Esophagus muscularis mucosa (tissue), 4 donors: ENCODE measurements around the gene GMPR2. TPM values are rescaled to one million over a fixed set of nuclear protein-coding genes. Genes with fewer than 3 reads are reported as not detected.
"Not testable (repeated sequence)": the region's sequence is repeated elsewhere in the genome, so short reads cannot be mapped to it uniquely, and the experiment has no call there.

Experiments used
- DNase-seq: peaks from one replicate; pipeline ENCODE4 v3.0.0-alpha.2; 2017; ENCODE audit errors: extremely low spot score
- H3K27ac ChIP-seq, 4 donors: fragments of 200-600 bp; sonication (generic); replicated peaks in 1 of 4; 1 replicate in 3 of 4; 2 replicates in 1 of 4; pipeline ENCODE4 v1.5.1; 2016 to 2019; ENCODE audit warnings: mild to moderate bottlenecking in 1 of 4
- H3K27me3 ChIP-seq, 4 donors: fragments of 200-600 bp; sonication (generic); one replicate each; pipeline versions ENCODE4 v1.5.1 to v1.6.0; 2016 to 2019
- H3K36me3 ChIP-seq, 4 donors: fragments of 200-600 bp; sonication (generic); one replicate each; pipeline ENCODE4 v1.5.1; 2016 to 2019
- H3K4me1 ChIP-seq, 4 donors: fragments of 200-600 bp; sonication (generic); one replicate each; pipeline ENCODE4 v1.5.1; 2016 to 2019
- H3K4me3 ChIP-seq, 4 donors: fragments of 200-600 bp; sonication (generic); 1 replicate in 2 of 4; 2 replicates in 2 of 4; pipeline ENCODE4 v1.5.1; 2016 to 2019; ENCODE audit warnings: mild to moderate bottlenecking in 4 of 4, moderate library complexity in 1 of 4
- H3K9me3 ChIP-seq, 4 donors: fragments of 200-600 bp; sonication (generic); 1 replicate in 3 of 4; 2 replicates in 1 of 4; pipeline ENCODE4 v1.5.1; 2016 to 2019
- EP300 ChIP-seq: sonication (generic); formaldehyde crosslinking; IDR thresholded peaks from one replicate; pipeline ENCODE4 v1.6.1; 2017; ENCODE audit warnings: antibody characterized with exemption
- POLR2A ChIP-seq: fragments of 450-650 bp; IDR thresholded peaks from one replicate; pipeline ENCODE4 v1.6.1; 2017; ENCODE audit warnings: antibody characterized with exemption, moderate library complexity, mild to moderate bottlenecking, low read depth
- POLR2AphosphoS5 ChIP-seq, 2 donors: sonication (generic); formaldehyde crosslinking; IDR thresholded peaks; one replicate each; pipeline ENCODE4 v1.6.1; 2017; ENCODE audit warnings: antibody characterized with exemption in 2 of 2
- WGBS: methylation state at CpG from one replicate; pipeline ENCODE4 v1.1.5; 2018; 5-methylcytosine and 5-hydroxymethylcytosine counted together
- intact Hi-C: fragments of 100-400 bp; cut with DNase I; formaldehyde crosslinking; loops from one replicate; pipeline ENCODE4 v1.15.1; 2023
- total RNA-seq, 4 donors: library from RNA; depleted of rRNA; stranded (reverse); fragments of >200 nt; gene quantifications; one replicate each; pipeline versions ENCODE4 v1.1.0 to v1.2.1, GENCODE V29; 2016
- TF ChIP-seq, protein P1 (sequence below), 3 experiments: fragments of 200-600 bp in 2 of 3; fragments of 450-650 bp in 1 of 3; sonication (generic) in 2 of 3; IDR thresholded peaks; one replicate each; pipeline ENCODE4 v1.5.1; 2017 to 2019; ENCODE audit warnings: antibody characterized with exemption in 3 of 3, mild to moderate bottlenecking in 2 of 3, moderate library complexity in 1 of 3

The GMPR2 gene
- total RNA-seq, 4 donors from 2014 or later = 43.1 to 53.4 (median 50.5) TPM

DNA sequence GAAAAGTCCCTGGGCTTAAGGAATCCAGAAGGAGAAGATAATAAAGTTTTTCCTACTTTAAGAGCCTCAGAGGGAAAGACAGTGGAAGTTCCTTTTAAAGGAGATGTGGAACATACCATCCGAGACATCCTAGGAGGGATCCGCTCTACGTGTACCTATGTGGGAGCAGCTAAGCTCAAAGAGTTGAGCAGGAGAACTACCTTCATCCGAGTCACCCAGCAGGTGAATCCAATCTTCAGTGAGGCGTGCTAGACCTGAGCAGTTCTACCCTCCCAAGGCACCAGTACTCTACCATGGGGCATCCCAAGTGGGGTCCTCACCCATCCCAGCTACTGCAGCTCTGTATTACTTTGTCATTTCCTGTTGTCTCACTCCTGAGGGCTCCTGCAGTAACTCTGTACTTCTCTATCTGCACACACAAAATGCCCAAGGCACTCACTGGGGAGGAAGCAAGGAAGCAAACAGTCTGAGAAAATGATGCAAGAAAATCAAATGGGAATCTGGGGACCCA, 5.9 kb downstream of the GMPR2 start:
- TF ChIP-seq, protein P1, sequence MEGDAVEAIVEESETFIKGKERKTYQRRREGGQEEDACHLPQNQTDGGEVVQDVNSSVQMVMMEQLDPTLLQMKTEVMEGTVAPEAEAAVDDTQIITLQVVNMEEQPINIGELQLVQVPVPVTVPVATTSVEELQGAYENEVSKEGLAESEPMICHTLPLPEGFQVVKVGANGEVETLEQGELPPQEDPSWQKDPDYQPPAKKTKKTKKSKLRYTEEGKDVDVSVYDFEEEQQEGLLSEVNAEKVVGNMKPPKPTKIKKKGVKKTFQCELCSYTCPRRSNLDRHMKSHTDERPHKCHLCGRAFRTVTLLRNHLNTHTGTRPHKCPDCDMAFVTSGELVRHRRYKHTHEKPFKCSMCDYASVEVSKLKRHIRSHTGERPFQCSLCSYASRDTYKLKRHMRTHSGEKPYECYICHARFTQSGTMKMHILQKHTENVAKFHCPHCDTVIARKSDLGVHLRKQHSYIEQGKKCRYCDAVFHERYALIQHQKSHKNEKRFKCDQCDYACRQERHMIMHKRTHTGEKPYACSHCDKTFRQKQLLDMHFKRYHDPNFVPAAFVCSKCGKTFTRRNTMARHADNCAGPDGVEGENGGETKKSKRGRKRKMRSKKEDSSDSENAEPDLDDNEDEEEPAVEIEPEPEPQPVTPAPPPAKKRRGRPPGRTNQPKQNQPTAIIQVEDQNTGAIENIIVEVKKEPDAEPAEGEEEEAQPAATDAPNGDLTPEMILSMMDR (IDR thresholded peaks at IDR 0.05) = no peak
- TF ChIP-seq POLR2AphosphoS5 (IDR thresholded peaks at IDR 0.05) (no peak), EP300 (no peak), POLR2A (no peak)
- WGBS = 75% methylated on average over 5 of the region's 5 CpGs
- peaks cover 51 to 76% (median 62%) of the 10 kb centered on the region in 4 donors for H3K36me3 ChIP-seq
- H3K9me3 ChIP-seq = no peaks in the 10 kb centered on the region
- peaks cover 53 to 79% (median 62%) of the 10 kb centered on the region in 4 donors for H3K4me1 ChIP-seq
- H3K4me3 ChIP-seq = no peak overlapping the region
- intact Hi-C loops = no loop called here
- no peaks in the 10 kb centered on the region for H3K27me3 ChIP-seq
- H3K27ac ChIP-seq = peak overlapping the region in 1 of 4 donors; percentile 99
- DNase-seq = no peak

DNA sequence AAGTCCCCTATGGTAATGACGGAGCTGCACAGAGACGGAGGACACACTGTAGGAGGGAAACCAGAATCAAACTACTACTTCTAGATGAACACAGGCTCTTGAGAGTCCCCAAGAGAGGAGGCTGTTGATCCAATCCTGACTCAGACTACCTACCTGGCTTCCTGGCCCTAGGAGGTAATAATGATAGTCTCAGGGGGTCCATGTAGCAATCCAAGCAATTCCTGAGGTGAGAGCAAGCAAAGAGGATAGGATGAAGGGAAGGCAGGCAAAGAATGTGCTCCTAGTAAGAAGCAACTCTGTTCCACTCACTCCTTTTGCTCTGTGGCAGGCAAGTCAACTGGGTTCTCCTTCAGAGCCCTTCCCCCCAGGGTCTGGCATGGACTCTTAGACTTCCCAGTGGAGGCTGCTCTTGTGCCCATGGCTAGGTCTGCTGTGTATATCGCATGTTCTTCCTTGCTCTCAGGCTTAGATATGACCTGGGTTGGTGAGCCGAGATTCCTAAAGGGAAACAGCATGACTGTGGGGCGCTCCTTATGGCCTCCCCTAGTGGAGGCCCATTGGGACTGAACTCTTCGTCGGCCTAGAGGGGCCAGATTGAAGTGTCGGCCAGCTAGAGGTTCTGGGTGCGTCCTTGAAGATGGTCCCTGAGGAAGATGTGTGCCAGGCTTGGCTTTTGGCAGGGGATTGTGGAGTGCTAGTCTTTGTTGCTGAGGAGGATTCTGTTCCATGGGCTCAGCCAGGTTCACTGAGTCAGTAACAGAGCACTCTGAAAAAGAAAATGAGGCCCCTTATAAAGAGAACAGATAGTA, 7.6 kb downstream of the GMPR2 start:
- peak overlapping the region; percentile 94 to 99 (median 97) for H3K27ac ChIP-seq
- WGBS = 92% methylated on average over 7 of the region's 9 CpGs
- no peak for DNase-seq

DNA sequence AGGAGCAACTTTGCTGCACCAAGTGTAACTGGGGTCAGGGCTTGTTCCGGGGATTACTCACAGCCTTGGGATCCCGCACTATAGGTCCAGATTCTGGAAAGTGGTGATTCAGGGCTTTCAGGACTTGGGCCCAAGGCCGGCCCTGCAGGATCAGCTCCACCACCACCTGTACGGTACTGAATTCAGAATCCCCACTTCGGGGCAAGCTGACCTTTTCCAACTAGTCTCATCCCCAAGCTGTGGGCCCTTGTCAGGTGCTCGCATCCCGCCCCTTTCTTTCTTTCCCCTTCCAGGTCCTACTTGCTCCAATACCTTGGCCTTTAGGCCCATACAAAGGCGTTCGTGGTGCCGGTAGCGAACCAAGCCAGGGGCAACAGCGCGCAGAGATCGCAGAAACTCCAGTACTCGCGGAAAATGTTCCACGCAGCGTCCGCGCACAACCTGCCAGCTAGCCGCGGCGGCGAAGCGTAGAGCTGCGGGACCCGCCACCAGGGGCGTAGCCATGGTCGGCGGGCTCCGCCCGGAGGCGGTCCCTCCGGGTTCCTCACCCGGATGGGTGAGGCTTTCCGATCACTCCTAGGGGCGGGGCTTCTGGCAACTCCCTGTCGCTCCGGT, 9.2 kb downstream of the GMPR2 start:
- TF ChIP-seq, protein P1 (IDR thresholded peaks at IDR 0.05) = peak; percentile 57 to 71 (median 57)
- TF ChIP-seq EP300 = no peak
- no peaks in the 10 kb centered on the region for H3K27me3 ChIP-seq
- peaks cover 37 to 46% (median 42%) of the 10 kb centered on the region in 4 donors for H3K36me3 ChIP-seq
- peaks cover 44 to 61% (median 51%) of the 10 kb centered on the region in 4 donors for H3K4me1 ChIP-seq
- peak; percentile 98 for DNase-seq
- intact Hi-C loops = loop anchor here (2.0 to 5.0 kb wide), 2 partner anchors 57 to 200 kb away; partner anchors contain the start of genes DHRS1, NOP9 and SDR39U1
- H3K27ac ChIP-seq = peak overlapping the region; percentile 94 to 99 (median 97)
- no peaks in the 10 kb centered on the region for H3K9me3 ChIP-seq
- 1% methylated on average over 19 of the region's 39 CpGs for WGBS
- peak overlapping the region; percentile 65 to 83 (median 74) for H3K4me3 ChIP-seq

More for the DNA sequence above, 7.6 kb downstream of the GMPR2 start:
- Histone ChIP-seq H3K9me3 (no peaks in the 10 kb centered on the region), H3K36me3 (peaks cover 51 to 62% (median 59%) of the 10 kb centered on the region in 4 donors), H3K4me1 (peaks cover 44 to 67% (median 54%) of the 10 kb centered on the region in 4 donors), H3K4me3 (no peak overlapping the region), H3K27me3 (no peaks in the 10 kb centered on the region)
- TF ChIP-seq POLR2A = no peak
- no peak for TF ChIP-seq POLR2AphosphoS5 (IDR thresholded peaks at IDR 0.05)
- TF ChIP-seq, protein P1 (IDR thresholded peaks at IDR 0.05) = no peak
- TF ChIP-seq EP300 = no peak
- intact Hi-C loops = loop anchor here (5.0 kb wide), 1 partner anchor 202 kb away; the partner anchor contains the start of gene SDR39U1

DNA sequence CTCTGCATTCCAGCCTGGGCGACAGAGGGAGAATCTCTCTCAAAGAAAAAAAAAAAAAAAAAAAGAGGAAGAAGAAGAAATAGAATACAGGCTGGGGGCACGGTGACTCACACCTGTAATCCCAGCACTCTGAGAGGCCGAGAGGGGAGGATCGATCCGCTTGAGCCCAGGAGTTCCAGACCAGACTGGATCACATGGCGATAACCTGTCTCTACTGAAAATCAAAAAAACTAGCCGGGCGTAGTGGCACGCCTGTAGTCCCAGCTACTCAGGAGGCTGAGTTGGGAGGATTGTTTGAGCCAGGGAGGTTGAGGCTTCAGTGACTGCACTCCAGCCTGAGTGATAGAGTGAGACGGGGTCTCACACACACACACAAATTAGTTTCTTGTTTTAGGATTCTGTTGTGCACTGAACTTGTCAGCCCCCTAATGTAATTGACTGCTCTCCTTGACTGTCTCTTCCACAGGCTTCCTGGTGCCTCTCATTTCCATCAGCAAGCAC, 10.7 kb downstream of the GMPR2 start:
- Histone ChIP-seq H3K4me1 (peaks cover 39 to 47% (median 45%) of the 10 kb centered on the region in 4 donors), H3K9me3 (no peaks in the 10 kb centered on the region), H3K4me3 (peak overlapping the region; percentile 65 to 83 (median 74)), H3K27me3 (no peaks in the 10 kb centered on the region), H3K36me3 (peaks cover 24 to 31% (median 28%) of the 10 kb centered on the region in 4 donors), H3K27ac (peak overlapping the region; percentile 94 to 99 (median 97))
- no peak for DNase-seq
- intact Hi-C loops = loop anchor here (2.0 to 5.0 kb wide), 2 partner anchors 55 to 199 kb away; partner anchors contain the start of genes DHRS1, NOP9 and SDR39U1
- WGBS = 64% methylated on average over 10 of the region's 10 CpGs
- TF ChIP-seq POLR2A = no peak

DNA sequence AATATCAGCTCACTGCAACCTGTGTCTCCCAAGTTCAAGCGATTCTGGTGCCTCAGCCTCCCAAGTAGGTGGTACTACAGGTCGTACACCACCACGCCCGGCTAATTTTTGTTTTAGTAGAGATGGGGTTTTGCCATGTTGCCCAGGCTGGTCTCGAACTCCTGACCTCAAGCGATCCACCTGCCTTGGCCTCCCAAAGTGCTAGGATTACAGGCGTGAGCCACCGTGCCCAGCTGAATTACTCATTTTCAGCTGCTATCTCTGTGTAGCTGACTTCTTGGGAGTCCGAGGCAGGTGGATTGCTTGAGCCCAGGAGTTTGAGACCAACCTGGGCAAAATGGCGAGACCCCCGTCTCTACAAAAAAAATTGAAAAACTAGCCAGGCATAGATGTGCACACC, 12.6 kb downstream of the GMPR2 start:
- H3K36me3 ChIP-seq = peaks cover 6 to 12% (median 9%) of the 10 kb centered on the region in 4 donors
- intact Hi-C loops, H3K4me3 ChIP-seq, DNase-seq, H3K27ac ChIP-seq, H3K9me3 ChIP-seq, H3K27me3 ChIP-seq: not testable (repeated sequence)
- WGBS = 96% methylated on average over 11 of the region's 11 CpGs
- H3K4me1 ChIP-seq = peaks cover 21 to 27% (median 26%) of the 10 kb centered on the region in 4 donors
